Body of pancreas (tissue), 4 donors: ENCODE results near the gene ZNF430. TPM values are rescaled to one million over a fixed set of nuclear protein-coding genes. Genes with fewer than 3 reads are reported as not detected.

ENCODE experiments used
- ATAC-seq: fragments of 150-250 bp; one replicate; pipeline ENCODE4 v1.9.1; 2016
- DNase-seq, 4 donors: peaks; one replicate each; pipeline ENCODE4 v3.0.0-alpha.2; 2019
- H3K27ac ChIP-seq, 4 donors: fragments of 200-600 bp; sonication (generic); 1 replicate in 3 of 4; 2 replicates in 1 of 4; pipeline versions ENCODE4 v1.5.1 to v1.6.1; 2016 to 2019; ENCODE audit warnings: mild to moderate bottlenecking in 1 of 4, mixed read lengths in 1 of 4, moderate library complexity in 1 of 4
- H3K27me3 ChIP-seq, 2 donors: fragments of 200-600 bp; sonication (generic); one replicate each; pipeline ENCODE4 v1.6.0; 2016; ENCODE audit warnings: mild to moderate bottlenecking in 1 of 2
- H3K36me3 ChIP-seq, 2 donors: fragments of 200-600 bp; sonication (generic); replicated peaks in 1 of 2; 2 replicates each; pipeline ENCODE4 v1.5.1; 2016; ENCODE audit warnings: low read depth in 2 of 2; ENCODE audit not compliant: insufficient read depth in 1 of 2
- H3K4me1 ChIP-seq: fragments of 200-600 bp; sonication (generic); one replicate; pipeline ENCODE4 v1.6.0; 2016
- H3K4me3 ChIP-seq, 2 donors: fragments of 200-600 bp; sonication (generic); 1 replicate in 1 of 2; 2 replicates in 1 of 2; pipeline ENCODE4 v1.5.1; 2016 to 2019
- H3K9me3 ChIP-seq, 3 donors: fragments of 200-600 bp; sonication (generic); 1 replicate in 2 of 3; 2 replicates in 1 of 3; pipeline ENCODE4 v1.5.1; 2016
- CTCF ChIP-seq, 7 experiments: fragments of 450-650 bp in 4 of 7; fragments of 200-600 bp in 3 of 7; sonication (generic) in 3 of 7; IDR thresholded peaks; one replicate each; pipeline ENCODE4 v1.5.1; 2016 to 2019; ENCODE audit warnings: antibody characterized with exemption in 7 of 7
- POLR2A ChIP-seq, 3 donors: fragments of 450-650 bp; IDR thresholded peaks; one replicate each; pipeline ENCODE4 v1.6.1; 2016; ENCODE audit warnings: antibody characterized with exemption in 3 of 3, mild to moderate bottlenecking in 2 of 3
- WGBS, 2 donors: methylation state at CpG; one replicate each; pipeline ENCODE4 v1.1.5; 2017; 5-methylcytosine and 5-hydroxymethylcytosine counted together
- intact Hi-C: fragments of 100-400 bp; cut with DNase I; formaldehyde crosslinking; loops from one replicate; pipeline ENCODE4 v1.15.1; 2023
- total RNA-seq, 2 donors: library from RNA; depleted of rRNA; stranded (reverse); fragments of >200 nt; gene quantifications; one replicate each; pipeline ENCODE4 v1.1.0, GENCODE V29; 2016

ZNF430 gene
- total RNA-seq, 2 donors from 2014 or later: 4.0 to 11.4 TPM

GRCh38 chr19:21023901-21024300, 3.4 kb downstream of the ZNF430 start:
- Histone ChIP-seq H3K36me3 (peaks cover 0 to under 1% of the 10 kb centered on the region in 2 donors), H3K9me3 (no peaks in the 10 kb centered on the region), H3K4me3 (no peak overlapping the region), H3K27me3 (no peaks in the 10 kb centered on the region), H3K27ac (no peak overlapping the region), H3K4me1 (peaks cover 11% of the 10 kb centered on the region)
- no peak for ATAC-seq
- no peak for TF ChIP-seq CTCF (IDR thresholded peaks at IDR 0.05)
- no peak for TF ChIP-seq POLR2A (IDR thresholded peaks at IDR 0.05)
- DNase-seq: no peak
- intact Hi-C loops: no loop called here

GRCh38 chr19:21028969-21029268, 8.5 kb downstream of the ZNF430 start:
- peaks cover 0 to 2% of the 10 kb centered on the region in 2 donors for H3K36me3 ChIP-seq
- DNase-seq (no peak), ATAC-seq (no peak)
- intact Hi-C loops: no loop called here
- no peak overlapping the region for H3K4me3 ChIP-seq
- no peaks in the 10 kb centered on the region for H3K27me3 ChIP-seq
- no peak overlapping the region for H3K27ac ChIP-seq
- no peak for TF ChIP-seq CTCF (IDR thresholded peaks at IDR 0.05)
- TF ChIP-seq POLR2A (IDR thresholded peaks at IDR 0.05): no peak
- no peaks in the 10 kb centered on the region for H3K9me3 ChIP-seq
- H3K4me1 ChIP-seq: no peaks in the 10 kb centered on the region

- ATAC-seq: no peak
- Histone ChIP-seq H3K9me3 (peaks cover 0 to 4% (median 0%) of the 10 kb centered on the region in 3 donors), H3K36me3 (no peaks in the 10 kb centered on the region)
Observed at GRCh38 chr19:21045028-21045427, 24.6 kb downstream of the ZNF430 start.

GRCh38 chr19:21046489-21046888, 26.0 kb downstream of the ZNF430 start:
- peaks cover 0 to 6% of the 10 kb centered on the region in 2 donors for H3K36me3 ChIP-seq
- no peak overlapping the region for H3K4me3 ChIP-seq
- no peak overlapping the region for H3K27ac ChIP-seq
- ATAC-seq (no peak), DNase-seq (no peak)
- intact Hi-C loops: no loop called here
- 96 to 100% methylated on average over 3 of the region's 3 CpGs for WGBS, 2 donors
- TF ChIP-seq POLR2A (IDR thresholded peaks at IDR 0.05) (no peak), CTCF (IDR thresholded peaks at IDR 0.05) (no peak)
- H3K4me1 ChIP-seq: no peaks in the 10 kb centered on the region
- H3K9me3 ChIP-seq: peaks cover 0 to 4% (median 0%) of the 10 kb centered on the region in 3 donors
- H3K27me3 ChIP-seq: no peaks in the 10 kb centered on the region

More at GRCh38 chr19:21045028-21045427, 24.6 kb downstream of the ZNF430 start:
- TF ChIP-seq POLR2A (IDR thresholded peaks at IDR 0.05) (no peak), CTCF (IDR thresholded peaks at IDR 0.05) (no peak)
- intact Hi-C loops: no loop called here
- H3K4me3 ChIP-seq: no peak overlapping the region
- H3K27me3 ChIP-seq: no peaks in the 10 kb centered on the region
- H3K4me1 ChIP-seq: no peaks in the 10 kb centered on the region
- no peak overlapping the region for H3K27ac ChIP-seq
- DNase-seq: no peak

- 88 to 98% methylated on average over 2 of the region's 2 CpGs for WGBS, 2 donors
- H3K9me3 ChIP-seq: peaks cover 0 to 6% (median 0%) of the 10 kb centered on the region in 3 donors
- no peaks in the 10 kb centered on the region for H3K27me3 ChIP-seq
Observed at GRCh38 chr19:21047716-21048115, 27.3 kb downstream of the ZNF430 start.

More at GRCh38 chr19:21047716-21048115, 27.3 kb downstream of the ZNF430 start:
- H3K36me3 ChIP-seq: peaks cover 0 to 6% of the 10 kb centered on the region in 2 donors
- ATAC-seq (no peak), DNase-seq (no peak)
- TF ChIP-seq CTCF (IDR thresholded peaks at IDR 0.05) (no peak), POLR2A (IDR thresholded peaks at IDR 0.05) (no peak)
- H3K27ac ChIP-seq: no peak overlapping the region
- intact Hi-C loops: no loop called here
- H3K4me3 ChIP-seq: no peak overlapping the region
- no peaks in the 10 kb centered on the region for H3K4me1 ChIP-seq
